Esophagus (tissue), 2 donors: ENCODE results near the gene ATPAF1. TPM values are rescaled to one million over a fixed set of nuclear protein-coding genes. Genes with fewer than 3 reads are reported as not detected.
A peak's percentile ranks its signal among the peaks of the same experiment; 100 is the strongest.

Experiments
- H3K27ac ChIP-seq, 2 donors: one replicate each; pipeline ENCODE4 v1.5.1; 2013; ENCODE audit warnings: low read depth in 2 of 2, mild to moderate bottlenecking in 2 of 2, inconsistent platforms in 1 of 2, low read length in 1 of 2, moderate library complexity in 1 of 2
- H3K27me3 ChIP-seq, 2 donors: one replicate each; pipeline ENCODE4 v1.6.1; 2013; ENCODE audit warnings: low read length in 2 of 2, control low read depth in 1 of 2, mild to moderate bottlenecking in 1 of 2; ENCODE audit not compliant: insufficient read depth in 2 of 2, control insufficient read depth in 1 of 2
- H3K36me3 ChIP-seq, 2 donors: one replicate each; pipeline ENCODE4 v1.6.1; 2013; ENCODE audit warnings: low read length in 1 of 2; ENCODE audit not compliant: control insufficient read depth in 2 of 2, insufficient read depth in 2 of 2
- H3K4me1 ChIP-seq, 2 donors: one replicate each; pipeline ENCODE4 v1.6.1; 2013; ENCODE audit warnings: low read length in 1 of 2; ENCODE audit not compliant: control insufficient read depth in 2 of 2, insufficient read depth in 2 of 2
- H3K4me3 ChIP-seq, 2 donors: one replicate each; pipeline ENCODE4 v1.5.1; 2013; ENCODE audit warnings: low read length in 2 of 2, mild to moderate bottlenecking in 2 of 2, low read depth in 1 of 2, moderate library complexity in 1 of 2
- H3K9me3 ChIP-seq, 2 donors: one replicate each; pipeline ENCODE4 v1.6.1; 2013; ENCODE audit warnings: mild to moderate bottlenecking in 2 of 2, low read depth in 1 of 2, low read length in 1 of 2, moderate library complexity in 1 of 2; ENCODE audit not compliant: control insufficient read depth in 2 of 2, insufficient read depth in 1 of 2
- WGBS, 2 donors: extraction: QIAGEN DNeasy Blood & Tissue Kit; methylation state at CpG; one replicate each; pipeline ENCODE4 v1.1.7; 2013; 5-methylcytosine and 5-hydroxymethylcytosine counted together
- polyA plus RNA-seq, 2 donors: library from polyadenylated mRNA; stranded (reverse); fragments of 200-250 nt; gene quantifications; one replicate each; pipeline ENCODE4 v1.2.3, GENCODE V29; 2013
- donor health status: healthy with polysubstance abuse.
- donor health status: Bipolar disorder and iron deficiency.

The ATPAF1 gene
- polyA plus RNA-seq, 2 donors = 25.3 to 34.9 TPM

DNA sequence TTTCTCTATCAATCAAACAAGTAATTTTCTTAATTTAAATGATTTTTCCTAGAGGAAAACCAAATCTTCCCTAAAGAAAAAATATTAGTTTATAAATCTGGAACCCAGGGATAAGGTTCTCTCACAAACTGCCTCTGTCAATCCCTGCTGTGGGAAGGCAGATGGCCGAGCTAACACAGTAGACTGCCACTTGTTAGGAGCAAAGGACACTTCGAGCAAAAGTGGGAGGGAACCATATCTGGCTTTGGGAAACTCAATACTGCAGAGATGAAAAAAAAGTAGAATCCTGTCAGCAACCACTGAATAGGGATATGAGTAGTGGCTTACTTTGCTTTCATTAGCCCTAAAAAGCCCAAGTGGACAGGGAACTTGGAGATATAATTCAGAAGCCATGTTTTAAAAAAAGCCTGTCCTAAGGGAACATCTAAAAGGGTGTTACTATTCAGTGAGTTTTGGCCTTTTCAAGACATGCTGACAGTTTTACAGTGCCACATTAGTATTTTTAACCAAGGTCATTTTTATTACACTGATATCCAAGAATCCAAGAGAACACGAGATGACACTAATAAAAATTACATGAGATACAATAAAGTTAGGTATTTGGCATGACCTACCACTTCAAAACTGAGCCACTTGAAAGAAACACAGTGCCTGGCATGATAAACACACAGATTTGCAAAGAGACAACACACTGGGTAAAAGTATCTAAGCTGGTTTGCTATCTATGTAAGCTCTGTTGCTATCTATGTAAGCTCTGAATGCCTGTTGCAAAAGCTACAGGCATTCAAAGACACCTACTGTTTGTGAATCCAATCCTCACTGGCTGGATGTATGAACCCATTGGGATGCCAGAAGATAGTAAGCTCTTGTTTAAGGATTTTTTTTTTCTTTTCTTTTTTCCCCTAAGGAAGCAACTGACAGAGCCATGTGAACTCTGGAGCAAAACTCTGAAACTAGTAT is 24.9 kb upstream of the ATPAF1 start:
- 79 to 82% methylated on average over 3 of the region's 3 CpGs for WGBS, 2 donors

DNA sequence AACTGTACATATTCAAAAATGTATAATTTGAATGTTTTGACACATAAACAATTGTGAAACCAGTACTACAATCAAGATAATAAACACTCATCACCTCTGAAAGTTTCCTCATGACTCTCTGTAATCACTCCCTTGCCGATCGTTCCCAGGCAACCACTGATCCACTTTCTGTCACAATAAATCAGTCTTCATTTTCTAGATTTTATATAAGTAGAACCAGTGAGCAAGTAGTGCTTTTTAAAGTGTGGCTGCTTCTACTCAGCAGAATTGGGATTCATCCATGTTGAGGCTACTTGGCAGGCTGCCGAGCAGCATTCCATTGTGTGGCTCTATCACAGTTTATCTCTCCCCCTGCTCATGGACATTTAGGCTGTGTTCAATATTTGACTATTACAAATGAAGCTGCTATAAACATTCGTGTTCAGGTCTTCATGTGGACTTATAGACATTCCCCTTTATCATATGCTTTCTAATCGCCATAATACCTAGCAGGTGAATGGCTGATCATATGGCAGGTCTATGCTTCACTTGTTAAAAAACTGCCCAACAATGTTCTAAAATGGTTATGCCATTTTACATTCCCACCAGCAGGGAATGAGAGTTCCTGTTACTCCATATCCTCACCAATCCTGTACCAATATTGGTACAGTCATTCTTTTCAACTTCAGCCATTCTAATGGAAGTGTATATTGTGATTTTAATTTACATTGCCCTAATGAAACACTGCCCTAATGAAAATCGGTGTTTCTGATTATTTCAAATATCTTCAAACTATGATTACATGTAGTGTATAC is 24.0 kb upstream of the ATPAF1 start:
- Histone ChIP-seq H3K36me3 (peaks cover 17 to 20% of the 10 kb centered on the region in 2 donors), H3K27ac (no peak overlapping the region), H3K4me1 (peaks cover 2% of the 10 kb centered on the region in 2 donors), H3K4me3 (no peak overlapping the region), H3K9me3 (no peaks in the 10 kb centered on the region), H3K27me3 (no peaks in the 10 kb centered on the region)
- 71 to 78% methylated on average over 6 of the region's 6 CpGs for WGBS, 2 donors

More for the DNA sequence above, 24.9 kb upstream of the ATPAF1 start:
- H3K4me3 ChIP-seq = no peak overlapping the region
- no peaks in the 10 kb centered on the region for H3K9me3 ChIP-seq
- peaks cover 17 to 20% of the 10 kb centered on the region in 2 donors for H3K36me3 ChIP-seq
- H3K27ac ChIP-seq = no peak overlapping the region
- H3K27me3 ChIP-seq = no peaks in the 10 kb centered on the region
- H3K4me1 ChIP-seq = no peaks in the 10 kb centered on the region

DNA sequence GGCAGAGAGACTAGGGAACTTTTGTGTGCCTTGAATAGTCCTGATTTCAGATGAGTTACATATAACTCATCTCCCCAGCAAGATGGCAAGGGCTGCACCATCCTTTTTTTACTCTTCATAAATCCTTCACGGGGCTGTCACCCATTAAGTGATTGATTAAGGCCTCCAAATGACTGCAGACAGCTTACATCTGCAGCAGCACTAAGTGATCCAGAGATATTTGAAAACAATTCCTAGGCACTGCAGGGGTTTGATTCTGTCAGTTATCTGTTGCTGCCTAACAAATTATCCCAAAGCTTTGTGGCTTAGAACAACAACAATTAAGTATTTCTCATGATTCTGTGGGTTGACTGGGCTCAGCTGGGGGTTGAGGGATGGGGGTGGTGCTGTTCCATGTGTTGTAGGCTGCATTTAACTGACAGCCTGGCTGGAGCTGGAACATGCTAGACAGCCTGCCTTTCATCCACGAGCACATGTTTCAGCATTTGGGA is 22.8 kb upstream of the ATPAF1 start:
- Histone ChIP-seq H3K4me1 (peaks cover 2% of the 10 kb centered on the region in 2 donors), H3K27me3 (no peaks in the 10 kb centered on the region), H3K36me3 (peaks cover 17 to 20% of the 10 kb centered on the region in 2 donors), H3K9me3 (no peaks in the 10 kb centered on the region), H3K27ac (no peak overlapping the region), H3K4me3 (no peak overlapping the region)
- WGBS, 2 donors = 86 to 93% methylated on average over 2 of the region's 2 CpGs

DNA sequence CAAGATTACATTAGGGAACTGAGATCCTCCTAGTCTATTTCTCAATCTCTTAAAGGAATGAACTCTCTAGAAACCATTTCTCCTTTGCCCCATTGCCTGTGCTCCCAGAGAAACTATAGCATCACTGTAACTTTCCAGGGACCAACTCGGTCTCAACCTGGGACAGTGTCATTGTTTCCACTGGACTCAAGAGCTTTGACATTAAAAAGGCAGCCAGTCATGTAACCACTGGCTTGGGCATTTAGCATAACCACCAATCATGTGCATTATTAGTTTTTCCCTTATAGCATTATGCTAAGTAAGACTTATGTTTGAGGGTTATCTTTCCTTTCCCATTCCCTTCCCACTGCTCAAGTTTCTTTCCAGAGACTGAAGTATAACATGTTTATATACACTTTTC is 21.7 kb upstream of the ATPAF1 start:
- H3K27me3 ChIP-seq = no peaks in the 10 kb centered on the region
- peaks cover 10 to 21% of the 10 kb centered on the region in 2 donors for H3K36me3 ChIP-seq
- no peak overlapping the region for H3K4me3 ChIP-seq
- 89 to 94% methylated on average over 1 of the region's 1 CpG for WGBS, 2 donors
- peaks cover 2% of the 10 kb centered on the region in 2 donors for H3K4me1 ChIP-seq
- H3K9me3 ChIP-seq = no peaks in the 10 kb centered on the region
- H3K27ac ChIP-seq = no peak overlapping the region

DNA sequence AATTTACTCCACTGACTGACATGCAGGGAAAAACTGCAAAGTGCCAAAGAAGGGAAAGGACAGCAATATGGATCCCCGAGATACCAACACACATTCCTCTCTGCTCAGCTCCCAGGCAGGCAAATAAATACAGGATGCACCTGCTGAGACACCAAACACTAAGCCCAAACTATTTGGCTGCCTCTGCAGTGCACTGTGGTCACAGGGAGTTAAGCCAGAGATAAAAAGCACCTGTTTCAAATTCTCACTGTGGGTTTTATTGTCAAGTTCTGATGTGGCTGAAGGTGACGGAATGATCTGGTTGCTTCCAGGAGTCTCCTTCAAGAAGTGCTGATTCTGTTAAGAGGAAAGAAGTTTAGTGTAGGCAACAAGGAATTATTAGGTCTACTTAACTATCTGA is 21.2 kb upstream of the ATPAF1 start:
- WGBS, 2 donors = 69 to 84% methylated on average over 2 of the region's 2 CpGs
- H3K4me1 ChIP-seq = peaks cover 2% of the 10 kb centered on the region in 2 donors
- H3K36me3 ChIP-seq = peaks cover 10 to 27% of the 10 kb centered on the region in 2 donors

DNA sequence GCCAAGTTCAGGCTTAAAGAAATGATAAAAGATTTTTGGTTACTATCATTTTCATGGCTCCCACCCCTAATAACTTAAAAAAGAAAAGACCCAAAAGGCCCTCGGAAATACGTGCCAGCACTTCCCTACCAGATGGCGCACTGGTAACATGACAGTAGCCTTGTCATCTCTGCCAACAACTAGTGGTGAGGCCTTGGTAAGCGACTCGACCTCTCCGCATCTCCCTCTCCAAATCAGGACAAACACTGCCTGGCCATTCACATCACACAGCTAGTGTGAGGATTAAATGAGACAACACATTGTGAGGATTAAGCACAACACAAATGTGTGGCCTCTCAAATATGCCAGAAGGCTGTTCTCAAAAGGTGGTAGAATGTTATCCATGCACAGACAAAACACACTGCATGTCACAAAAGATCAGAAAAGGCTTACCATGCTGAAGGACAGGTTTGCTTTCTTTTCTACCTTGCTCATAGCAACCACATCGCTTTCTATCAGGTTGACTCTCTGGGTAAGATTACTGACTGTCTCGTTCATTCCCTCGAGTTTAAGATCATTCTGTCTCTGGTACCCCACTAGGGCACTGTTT is 19.9 kb upstream of the ATPAF1 start:
- H3K4me3 ChIP-seq = no peak overlapping the region
- peaks cover 2% of the 10 kb centered on the region in 2 donors for H3K4me1 ChIP-seq
- peaks cover 16 to 32% of the 10 kb centered on the region in 2 donors for H3K36me3 ChIP-seq
- peak overlapping the region in 1 of 2 donors; percentile 87 for H3K27ac ChIP-seq
- WGBS, 2 donors = 62 to 63% methylated on average over 9 of the region's 9 CpGs
- H3K9me3 ChIP-seq = no peaks in the 10 kb centered on the region
- no peaks in the 10 kb centered on the region for H3K27me3 ChIP-seq

More for the DNA sequence above, 21.2 kb upstream of the ATPAF1 start:
- H3K27ac ChIP-seq = no peak overlapping the region
- H3K4me3 ChIP-seq = no peak overlapping the region
- H3K9me3 ChIP-seq = no peaks in the 10 kb centered on the region
- no peaks in the 10 kb centered on the region for H3K27me3 ChIP-seq

DNA sequence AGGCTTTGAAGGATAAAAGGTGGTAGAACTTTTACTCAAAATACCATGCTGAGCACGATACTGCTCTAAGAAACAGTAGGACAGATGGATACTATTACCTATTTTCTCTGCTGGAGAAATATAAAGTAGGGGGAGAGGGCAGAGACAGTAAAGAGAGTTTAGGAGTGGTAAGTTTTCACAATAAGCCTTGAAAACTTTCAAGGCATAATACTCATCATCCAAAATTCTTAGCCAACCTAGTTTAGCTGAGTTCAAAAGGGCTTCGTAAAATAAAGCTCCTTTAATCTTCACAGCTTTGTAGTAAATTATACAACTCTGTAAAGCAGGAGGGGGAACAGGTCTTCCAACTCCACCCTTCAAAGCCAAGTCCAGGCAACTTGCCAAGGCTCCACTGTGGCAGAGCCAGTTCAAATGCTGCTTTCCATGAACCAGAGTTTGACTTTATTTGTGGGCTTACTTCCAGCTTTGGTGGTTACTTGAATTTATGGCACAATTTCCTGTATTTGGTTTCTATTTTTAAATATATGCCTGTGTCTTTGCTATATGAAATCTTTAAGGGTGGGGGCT is 19.0 kb upstream of the ATPAF1 start:
- Histone ChIP-seq H3K4me1 (peaks cover 2% of the 10 kb centered on the region in 2 donors), H3K27ac (peak overlapping the region; percentile 52 to 66), H3K36me3 (peaks cover 16 to 30% of the 10 kb centered on the region in 2 donors), H3K9me3 (no peaks in the 10 kb centered on the region), H3K27me3 (no peaks in the 10 kb centered on the region), H3K4me3 (no peak overlapping the region)
- 24 to 33% methylated on average over 2 of the region's 2 CpGs for WGBS, 2 donors

DNA sequence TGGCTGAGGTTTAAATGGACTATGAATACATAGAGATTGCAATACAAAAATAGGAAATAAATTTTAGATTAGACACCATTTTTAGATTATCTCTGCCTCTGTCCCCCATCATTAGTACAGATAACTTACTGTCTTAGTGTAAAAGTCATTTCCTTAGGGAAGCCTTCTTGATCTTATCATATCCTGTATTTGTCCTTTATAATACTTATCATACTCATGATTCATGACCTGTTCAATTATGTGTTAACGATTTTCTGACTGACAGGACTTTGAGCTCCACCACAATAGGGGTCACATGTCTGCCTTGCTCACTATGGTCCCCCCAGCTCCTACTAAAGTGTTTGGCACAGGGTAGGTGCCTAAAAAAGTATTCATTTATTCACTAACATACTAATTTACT is 18.1 kb upstream of the ATPAF1 start:
- H3K9me3 ChIP-seq = no peaks in the 10 kb centered on the region
- H3K27ac ChIP-seq = peak overlapping the region in 1 of 2 donors; percentile 31
- WGBS, 2 donors = 35 to 38% methylated on average over 1 of the region's 1 CpG
- no peak overlapping the region for H3K4me3 ChIP-seq
- H3K36me3 ChIP-seq = peaks cover 15 to 26% of the 10 kb centered on the region in 2 donors
- no peaks in the 10 kb centered on the region for H3K27me3 ChIP-seq
- H3K4me1 ChIP-seq = peaks cover 2% of the 10 kb centered on the region in 2 donors

DNA sequence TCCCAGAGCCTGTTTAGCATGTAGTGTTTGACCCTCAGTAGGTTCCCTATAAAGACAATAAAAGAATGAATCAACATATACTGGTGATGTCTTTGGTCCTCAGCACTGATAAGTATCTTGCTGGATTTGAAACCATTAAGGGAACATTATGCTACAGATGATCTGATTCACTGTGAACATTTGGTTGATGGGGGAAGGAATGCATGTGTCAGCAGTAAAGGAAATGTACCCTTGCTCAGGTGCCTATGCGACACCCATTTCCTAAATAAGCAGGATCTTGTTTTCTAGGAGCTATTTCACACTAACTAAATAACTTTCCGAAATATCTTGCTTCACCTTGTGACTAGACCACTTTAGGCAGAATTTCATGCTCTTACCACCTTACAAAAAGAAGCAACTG is 16.5 kb upstream of the ATPAF1 start:
- Histone ChIP-seq H3K27ac (no peak overlapping the region), H3K9me3 (no peaks in the 10 kb centered on the region), H3K4me3 (no peak overlapping the region), H3K4me1 (peaks cover 2% of the 10 kb centered on the region in 2 donors), H3K27me3 (no peaks in the 10 kb centered on the region), H3K36me3 (peaks cover 6 to 18% of the 10 kb centered on the region in 2 donors)
- WGBS, 2 donors = 95 to 97% methylated on average over 2 of the region's 2 CpGs
